Measurements from ENCODE around the gene SKI. TPM values are rescaled to one million over a fixed set of nuclear protein-coding genes. Genes with fewer than 3 reads are reported as not detected.

SKI gene
- total and polyA plus RNA-seq, 2 of the 4 experiments (the other 2 are of a cell fraction), result 2.3 to 20.1 TPM

- peak overlapping the region; percentile 21 for H2AFZ ChIP-seq (replicated peaks; ENCODE audit: low read length, poor library complexity)
- dilution Hi-C loops (cut with HindIII; ENCODE audit: low sequenced_read_pairs, unreplicated experiment) (no loop called here), intact Hi-C loops (cut with micrococcal nuclease) (no loop called here), in situ Hi-C loops (cut with MboI; ENCODE audit: low sequenced_read_pairs) (loop anchor here (25.0 kb wide), 1 partner anchor 357 kb away; the partner anchor contains the start of genes HES5 and PANK4)
- H3K4me3 ChIP-seq (ENCODE audit: insufficient read depth, low read depth, low read length), result no peak overlapping the region
- H3K9ac ChIP-seq (ENCODE audit: low read depth, low read length), result no peak overlapping the region
- H3K18ac ChIP-seq (ENCODE audit: low read depth, low read length), result no peak overlapping the region
- H2BK120ac ChIP-seq (ENCODE audit: low read depth, low read length), result no peak overlapping the region
- H3K27me3 ChIP-seq (ENCODE audit: control insufficient read depth, insufficient read depth, low read length), result no peaks in the 10 kb centered on the region
- no peak overlapping the region for H3K56ac ChIP-seq (ENCODE audit: extremely low read depth, insufficient read depth, low read length)
- peaks cover 9% of the 10 kb centered on the region; the same call in 1 of the 2 replicates for H3K36me3 ChIP-seq (ENCODE audit: control insufficient read depth, insufficient read depth, low read length)
- H2BK20ac ChIP-seq (ENCODE audit: low read depth, low read length), result no peak overlapping the region
- POLR2A ChIA-PET (ENCODE audit: unreplicated experiment), result no interaction called here
- H3K9me1 ChIP-seq (ENCODE audit: insufficient read depth, low read length), result no peaks in the 10 kb centered on the region
- 86% methylated on average over 48 of the region's 58 CpGs; no CpG with 5 or more reads in 1 of the 2 experiments for WGBS, 2 experiments (ENCODE audit: extremely low coverage in 2 of 2, insufficient read length in 1 of 2)
- no peaks in the 10 kb centered on the region for H3K4me1 ChIP-seq (ENCODE audit: control insufficient read depth, insufficient read depth, low read length)
- no peak overlapping the region for H4K8ac ChIP-seq (ENCODE audit: low read depth in 2 of 2, low read length in 2 of 2)
- BruUV-seq (replicated peaks), result no TSS peak
- H4K5ac ChIP-seq (ENCODE audit: low read depth, low read length), result no peak overlapping the region
- H2BK5ac ChIP-seq (ENCODE audit: low read depth, low read length, poor library complexity, severe bottlenecking), result no peak overlapping the region
- H3K27ac ChIP-seq (ENCODE audit: insufficient read depth, low read length), result no peak overlapping the region
- DNase-seq (peak; percentile 44), ATAC-seq (ENCODE audit: low read depth) (no peak)
- H2AK9ac ChIP-seq (replicated peaks; ENCODE audit: low read depth, low read length, poor library complexity), result peak overlapping the region; percentile 61
- CTCF ChIA-PET, result no interaction called here
- no peaks in the 10 kb centered on the region for H4K20me1 ChIP-seq (ENCODE audit: insufficient read depth, low read length)
- H3K23ac ChIP-seq (ENCODE audit: low read depth, low read length), result no peak overlapping the region
- no peak overlapping the region for H3K4me2 ChIP-seq (ENCODE audit: low read depth, low read length)
- no peak overlapping the region for H3K14ac ChIP-seq (replicated peaks; ENCODE audit: low read depth, low read length)
- no peak overlapping the region for H4K91ac ChIP-seq (ENCODE audit: insufficient read depth, low read depth, low read length)
- TF ChIP-seq USF2 (IDR thresholded peaks at IDR 0.05; ENCODE audit: low read depth, low read length) (no peak), CHD1 (IDR thresholded peaks at IDR 0.05; ENCODE audit: low read depth, low read length) (no peak), SMC3 (IDR thresholded peaks at IDR 0.05; ENCODE audit: low read depth, low read length) (no peak), MAZ (IDR thresholded peaks at IDR 0.05; ENCODE audit: borderline replicate concordance, low read depth, low read length) (no peak), FOS (IDR thresholded peaks at IDR 0.05; ENCODE audit: low read depth, low read length) (peak; percentile 68; the same call in 1 of the 2 replicates)
- H3K4ac ChIP-seq (ENCODE audit: low read depth, low read length), result no peak overlapping the region
- no peaks in the 10 kb centered on the region for H3K9me3 ChIP-seq (ENCODE audit: control insufficient read depth, insufficient read depth, low read length)
- no peak overlapping the region for H2BK15ac ChIP-seq (ENCODE audit: low read depth, low read length)
- H2AK5ac ChIP-seq (ENCODE audit: low read depth, low read length), result no peak overlapping the region
- H3K79me1 ChIP-seq (ENCODE audit: low read depth in 1 of 2, low read length in 2 of 2), result no peaks in the 10 kb centered on the region
Measured at GRCh38 chr1:2180297-2181245, 47.5 kb upstream of the SKI start.
